GM21786 (cell line): Measurements from ENCODE around the gene SYTL2.
"Not testable (repeated sequence)": the region's sequence is repeated elsewhere in the genome, so short reads cannot be mapped to it uniquely, and the experiment has no call there.

Experiments
- ATAC-seq: cut with Tn5 transposase; IDR thresholded peaks from one replicate; pipeline ENCODE4 v1.9.1; 2021; ENCODE audit not compliant: unreplicated experiment

SYTL2 gene

GRCh38 chr11:85661972-85662664 lies 148.8 kb downstream of the SYTL2 start:
- ATAC-seq = no peak

DNA sequence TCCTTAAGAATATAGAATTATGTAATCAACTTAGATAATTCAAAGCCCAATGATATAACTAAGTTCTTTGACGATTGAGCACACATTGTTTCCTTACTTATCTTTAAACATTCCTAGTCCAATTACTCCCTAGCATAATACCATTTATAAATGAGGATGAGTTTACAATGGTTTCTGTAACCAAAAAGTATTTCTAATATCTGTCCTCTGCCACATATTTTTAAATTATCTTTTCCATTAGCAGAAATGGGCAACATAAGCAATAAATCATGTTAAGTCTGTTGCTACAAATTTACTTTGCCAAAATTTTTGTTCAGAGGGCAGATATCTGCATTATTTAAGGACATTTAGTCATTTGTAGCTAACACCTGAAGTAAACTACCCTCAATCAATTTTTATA lies 152.8 kb downstream of the SYTL2 start:
- no peak for ATAC-seq

- no peak for ATAC-seq
Measured at GRCh38 chr11:85656777-85657176, 154.2 kb downstream of the SYTL2 start.

- not testable (repeated sequence) for ATAC-seq
Measured at GRCh38 chr11:85654343-85654742, 156.6 kb downstream of the SYTL2 start.

- no peak for ATAC-seq
Measured at GRCh38 chr11:85652786-85653447, 158.0 kb downstream of the SYTL2 start.

- no peak for ATAC-seq
Measured at GRCh38 chr11:85651118-85651517, 159.8 kb downstream of the SYTL2 start.

DNA sequence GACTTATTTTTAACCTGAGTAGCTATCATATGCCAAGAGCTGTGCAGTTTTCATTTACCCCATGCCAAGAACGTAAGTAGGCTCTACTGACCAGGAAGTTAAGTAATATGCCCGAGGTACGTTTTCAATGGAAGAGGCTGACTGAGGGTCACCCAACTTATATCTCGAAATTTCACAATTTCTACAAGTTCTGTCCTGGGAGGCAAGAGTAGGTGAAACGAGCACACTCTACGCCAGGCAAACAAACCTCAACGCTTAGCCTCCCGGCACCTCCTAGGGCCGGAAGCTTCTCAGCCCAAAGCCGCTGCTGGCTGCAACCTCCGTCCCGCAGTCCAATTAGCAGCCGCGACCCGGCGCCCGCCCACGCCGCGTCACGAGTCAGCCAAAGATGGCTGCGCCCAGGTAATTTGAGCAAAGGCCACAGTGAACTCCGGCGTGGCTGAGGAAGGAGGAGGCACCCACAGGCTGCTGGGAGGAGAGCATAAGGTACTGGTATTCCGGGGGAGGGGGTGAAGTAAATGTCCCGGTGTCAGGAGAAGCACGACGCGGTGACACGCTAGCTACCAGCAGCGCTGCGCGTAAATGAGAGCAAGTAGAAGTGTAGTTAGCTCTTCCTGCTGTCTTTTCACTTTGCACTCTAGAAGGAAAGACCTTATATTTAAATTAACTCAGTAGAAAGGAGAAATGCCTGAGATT lies 163.2 kb downstream of the SYTL2 start, which contains the start of gene TMEM126A:
Gene TMEM126A (plus strand): TSS at position 364 of the 696 bp plus-strand sequence. CDS start 2,289 bp downstream, outside the sequence.
- ATAC-seq = peak; percentile 99

- no peak for ATAC-seq
Measured at GRCh38 chr11:85647078-85647477, 163.9 kb downstream of the SYTL2 start.
